Lung microvascular endothelial cell (primary cell): ENCODE results near the gene ZNF808. TPM values are rescaled to one million over a fixed set of nuclear protein-coding genes. Genes with fewer than 3 reads are reported as not detected.
"Not testable (repeated sequence)": the region's sequence is repeated elsewhere in the genome, so short reads cannot be mapped to it uniquely, and the experiment has no call there.

Experiments used
- DNase-seq, 2 donors: peaks; one replicate each; pipeline versions ENCODE4 v3.0.0 to v3.0.0-alpha.2; 2010; ENCODE audit warnings: low read depth in 2 of 2
- total RNA-seq: library from RNA; depleted of rRNA; stranded (reverse); fragments of >200 nt; gene quantifications from 2 replicates; pipeline ENCODE4 v1.2.1, GENCODE V29; 2014

Gene ZNF808
- 8.1 and 14.5 TPM in 2 replicates for total RNA-seq

GRCh38 chr19:52527134-52527955 lies at the start of gene ZNF808:
TSS of gene ZNF808 (plus strand) at chr19:52527668. CDS start at chr19:52543285, 15,617 bp downstream.
- peak; percentile 92 to 93 for DNase-seq

DNA sequence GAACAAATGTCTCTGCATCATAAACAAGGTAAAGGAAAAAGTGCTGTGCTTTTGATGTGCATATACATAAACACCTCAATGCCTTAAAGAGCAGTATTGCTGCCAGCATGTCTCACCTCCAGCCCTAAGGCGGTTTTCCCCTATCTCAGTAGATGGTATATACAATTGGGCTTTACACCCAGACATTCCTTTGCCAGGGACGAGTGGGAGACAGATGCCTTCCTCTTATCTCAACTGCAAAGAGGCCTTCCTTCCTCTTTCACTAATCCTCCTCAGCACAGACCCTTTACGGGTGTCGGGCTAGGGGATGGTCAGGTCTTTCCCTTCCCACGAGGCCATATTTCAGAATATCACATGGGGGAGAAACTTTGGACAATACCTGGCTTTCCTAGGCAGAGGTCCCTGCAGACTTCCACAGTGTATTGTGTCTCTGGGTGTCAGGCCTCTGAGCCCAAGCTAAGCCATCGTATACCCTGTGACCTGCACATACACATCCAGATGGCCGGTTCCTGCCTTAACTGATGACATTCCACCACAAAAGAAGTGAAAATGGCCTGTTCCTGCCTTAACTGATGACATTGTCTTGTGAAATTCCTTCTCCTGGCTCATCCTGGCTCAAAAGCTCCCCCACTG lies 43.2 kb upstream of the ZNF808 start:
- DNase-seq, result not testable (repeated sequence)

DNA sequence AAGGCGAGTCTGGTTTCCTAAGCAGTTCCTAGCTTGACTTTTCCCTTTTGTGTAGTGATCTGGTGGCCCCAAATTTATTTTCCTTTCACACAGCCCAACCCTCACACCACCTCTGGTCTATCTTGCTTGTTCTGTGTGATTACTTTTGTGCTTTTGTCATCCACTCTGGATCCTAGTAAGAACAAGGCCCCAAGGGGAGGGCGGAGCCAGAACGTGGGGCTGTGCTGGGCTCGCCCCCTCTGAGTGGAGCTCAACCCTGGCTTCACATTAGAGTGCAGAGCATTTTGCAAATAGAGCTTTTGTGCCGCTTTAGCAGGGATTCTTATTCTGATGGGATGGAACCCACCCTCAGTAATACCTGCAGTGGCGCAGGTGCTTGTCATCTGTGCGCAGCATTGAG lies 42.4 kb upstream of the ZNF808 start:
- not testable (repeated sequence) for DNase-seq

GRCh38 chr19:52485561-52486240 lies 41.8 kb upstream of the ZNF808 start:
- not testable (repeated sequence) for DNase-seq

DNA sequence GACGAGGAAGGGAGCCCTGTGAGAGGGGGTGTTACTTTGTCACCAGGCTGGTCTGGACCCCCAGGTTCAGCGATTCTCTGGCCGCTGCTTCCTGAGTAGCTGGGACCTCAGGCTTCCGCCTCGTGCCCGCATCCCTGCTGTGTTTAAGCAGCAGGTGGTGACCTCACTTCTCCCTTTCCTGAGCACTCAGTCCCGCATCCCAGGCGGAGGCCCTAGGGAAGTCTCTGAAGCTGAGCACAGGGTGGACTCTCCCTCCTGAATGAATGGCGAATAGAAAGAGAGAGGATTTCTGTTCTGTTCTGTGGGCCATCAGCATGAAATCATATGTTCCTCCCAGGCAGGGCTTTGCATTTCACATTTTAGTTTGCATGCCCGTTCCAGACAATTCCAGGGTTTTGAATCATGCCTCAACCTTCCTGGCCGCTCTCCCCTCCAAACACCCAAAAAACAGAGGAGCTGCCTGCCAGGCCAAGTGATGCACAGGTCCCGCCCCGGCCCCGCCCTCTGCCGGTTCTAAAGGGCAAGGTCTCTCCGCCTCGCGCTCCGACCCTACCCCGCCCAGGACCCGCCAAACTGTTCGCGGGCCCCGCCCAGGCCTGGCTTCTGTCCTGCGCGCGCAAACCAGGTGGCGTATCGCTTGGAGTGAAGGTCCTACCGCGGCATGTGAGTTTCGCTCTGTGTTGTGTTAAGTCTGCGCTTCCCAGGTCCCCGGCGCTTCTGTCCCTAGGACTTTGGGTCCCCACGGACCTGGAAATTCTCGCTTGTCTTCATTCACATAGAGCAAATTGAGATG lies 35.1 kb upstream of the ZNF808 start:
- DNase-seq, result no peak

GRCh38 chr19:52492994-52493470 lies 34.4 kb upstream of the ZNF808 start:
- peak in 1 of 2 donors; percentile 22 for DNase-seq

- peak in 1 of 2 donors; percentile 48 for DNase-seq
Measured at GRCh38 chr19:52494518-52494917, 33.0 kb upstream of the ZNF808 start.

DNA sequence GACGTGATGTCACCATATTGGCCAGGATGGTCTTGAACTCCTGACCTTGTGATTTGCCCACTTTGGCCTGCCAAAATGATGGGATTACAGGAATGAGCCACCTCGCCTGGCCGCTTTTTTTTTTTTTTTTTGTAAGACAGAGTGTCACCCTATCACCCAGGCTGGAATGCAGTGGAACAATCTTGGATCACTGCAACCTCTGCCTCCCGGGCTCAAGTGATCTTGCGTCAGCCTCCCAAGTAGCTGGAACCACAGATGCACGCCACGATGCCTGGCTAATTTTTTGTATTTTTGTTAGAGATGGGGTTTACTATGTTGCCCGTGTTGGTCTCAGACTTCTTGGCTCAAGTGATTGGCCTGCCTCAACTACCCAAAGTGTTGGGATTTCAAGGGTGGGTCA lies 28.9 kb upstream of the ZNF808 start:
- no peak for DNase-seq

DNA sequence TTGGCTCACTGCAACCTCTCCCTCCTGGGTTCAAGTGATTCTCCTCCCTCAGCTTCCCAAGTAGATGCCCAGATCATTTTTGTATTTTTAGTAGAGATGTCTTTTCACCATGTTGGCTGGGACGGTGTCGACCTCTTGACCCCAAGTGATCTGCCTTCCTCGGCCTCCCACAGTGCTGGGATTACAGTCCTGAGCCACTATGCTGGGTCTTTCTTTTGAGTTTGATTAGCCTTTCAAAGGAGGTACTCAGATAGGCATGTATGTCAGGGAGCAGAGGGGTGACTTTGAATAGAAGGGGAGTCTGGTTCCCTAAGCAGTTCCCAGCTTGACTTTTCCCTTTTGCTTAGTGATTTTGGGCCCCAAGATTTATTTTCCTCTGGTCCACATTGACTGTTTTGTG lies 27.0 kb upstream of the ZNF808 start:
- DNase-seq, result not testable (repeated sequence)

DNA sequence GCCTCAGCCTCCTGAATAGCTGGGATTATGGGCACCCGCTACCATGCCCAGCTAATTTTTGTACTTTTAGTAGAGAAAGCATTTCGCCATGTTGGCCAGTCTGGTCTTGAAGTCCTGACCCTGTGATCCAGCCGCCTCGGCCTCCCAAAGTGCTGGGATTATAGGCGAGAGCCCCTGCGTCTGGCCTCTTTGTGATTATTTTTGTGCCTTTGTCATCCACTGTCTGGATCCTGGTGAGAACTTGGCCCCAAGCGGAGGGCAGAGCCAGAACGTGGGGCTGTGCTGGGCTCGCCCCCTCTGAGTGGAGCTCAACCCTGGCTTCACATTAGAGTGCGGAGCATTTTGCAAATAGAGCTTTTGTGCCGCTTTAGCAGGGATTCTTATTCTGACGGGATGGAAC lies 26.5 kb upstream of the ZNF808 start:
- not testable (repeated sequence) for DNase-seq

- DNase-seq, result no peak
Measured at GRCh38 chr19:52507266-52507665, 20.2 kb upstream of the ZNF808 start.

- DNase-seq, result no peak
Measured at GRCh38 chr19:52516191-52516590, 11.3 kb upstream of the ZNF808 start.

GRCh38 chr19:52518646-52519045 lies 8.8 kb upstream of the ZNF808 start:
- peak in 1 of 2 donors; percentile 8 for DNase-seq

GRCh38 chr19:52519175-52519574 lies 8.3 kb upstream of the ZNF808 start:
- DNase-seq, result not testable (repeated sequence)

DNA sequence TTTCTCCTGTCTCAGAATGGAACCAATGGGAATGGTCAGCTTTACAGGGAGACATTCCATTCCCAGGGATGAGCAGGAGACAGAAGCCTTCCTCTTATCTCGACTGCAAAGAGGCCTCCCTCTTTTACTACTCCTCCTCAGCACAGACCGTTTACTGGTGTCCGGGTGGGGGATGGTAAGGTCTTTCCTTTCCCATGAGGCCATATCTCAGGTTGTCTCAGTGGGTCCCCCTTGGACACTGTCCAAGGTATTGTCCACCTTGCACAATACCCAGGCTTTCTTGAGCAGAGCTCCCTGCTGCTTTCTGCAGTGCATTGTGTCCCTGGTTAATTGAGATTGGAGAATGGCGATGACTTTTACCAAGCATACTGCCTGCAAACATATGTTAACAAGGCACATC lies 7.5 kb upstream of the ZNF808 start:
- no peak for DNase-seq

DNA sequence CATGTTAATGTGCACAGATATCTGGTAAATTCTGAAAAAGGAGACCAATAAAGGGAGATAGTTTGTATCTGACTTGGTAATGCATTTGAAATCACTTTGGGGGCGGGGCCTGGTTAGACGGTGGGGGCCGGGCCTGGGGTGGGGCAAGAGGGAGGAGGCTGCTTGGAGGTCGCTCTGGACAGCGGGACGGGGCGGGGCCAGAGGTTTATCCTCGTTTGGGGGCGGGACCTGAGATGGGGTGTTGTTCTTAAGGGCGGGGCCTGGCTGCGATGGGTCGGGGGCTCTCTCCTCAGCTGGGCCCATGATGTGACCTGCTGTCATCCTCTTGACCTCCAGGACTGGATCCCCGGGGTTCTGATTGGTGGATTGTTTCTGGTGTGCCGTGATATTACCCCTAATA lies 4.9 kb upstream of the ZNF808 start:
- no peak for DNase-seq

- DNase-seq, result no peak
Measured at GRCh38 chr19:52524086-52524485, 3.4 kb upstream of the ZNF808 start.

DNA sequence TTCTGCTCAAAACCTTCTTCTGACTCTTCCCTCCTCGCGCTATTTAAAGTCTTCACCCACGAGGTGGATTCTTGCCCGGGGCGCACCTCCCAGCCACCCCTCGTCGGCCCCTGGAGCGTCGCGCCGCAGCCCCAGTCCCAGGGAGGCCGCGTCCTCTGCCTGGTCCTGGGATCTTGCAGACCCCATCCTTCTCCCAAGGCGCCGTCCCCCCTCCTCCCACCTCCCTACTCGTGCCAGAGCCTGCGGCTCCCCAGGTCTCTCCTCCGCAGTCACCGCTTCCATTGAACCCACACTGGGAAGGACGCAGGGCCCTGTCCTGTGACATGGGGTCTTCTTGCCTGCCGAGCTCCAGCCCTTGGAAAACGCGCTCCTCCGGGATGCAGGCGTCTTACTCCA lies 486 bp downstream of the ZNF808 start:
- DNase-seq, result peak; percentile 6 to 13

DNA sequence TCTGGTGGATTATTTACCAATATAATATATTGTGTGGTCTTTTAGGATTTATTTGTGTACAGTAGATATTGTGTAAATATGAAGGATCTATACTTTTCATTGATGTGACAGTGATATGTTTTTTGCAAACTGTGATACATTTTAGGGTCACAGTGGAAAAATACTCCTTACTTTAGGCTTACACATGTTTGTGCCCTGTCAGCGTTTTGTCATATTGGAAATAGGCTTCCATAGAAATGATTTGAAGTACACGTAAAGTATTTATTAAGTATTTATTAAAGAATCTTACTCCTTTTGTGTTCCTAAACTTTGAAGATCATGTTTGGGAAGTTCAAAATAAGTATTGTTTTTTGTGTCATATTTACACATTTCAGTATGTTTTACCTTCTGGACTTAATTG lies 5.0 kb downstream of the ZNF808 start:
- no peak for DNase-seq

DNA sequence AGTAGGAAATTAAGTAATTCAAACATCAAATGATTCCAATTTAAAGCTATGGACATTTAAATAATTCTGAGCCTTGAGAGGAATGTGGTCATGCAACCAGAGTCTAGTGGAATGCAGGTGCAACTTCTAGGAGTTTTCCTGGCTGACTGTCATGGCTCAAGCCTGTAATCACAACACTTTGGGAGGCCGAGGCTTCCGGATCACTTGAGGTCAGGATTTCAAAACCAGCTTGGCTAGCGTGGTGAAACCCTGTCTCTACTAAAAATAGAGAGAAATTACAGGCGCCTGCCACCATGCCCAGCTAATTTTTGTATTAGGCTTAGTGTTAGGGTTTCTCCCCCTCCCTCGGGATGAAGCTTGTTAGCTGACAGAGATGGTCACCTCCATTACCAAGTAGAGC lies 6.4 kb downstream of the ZNF808 start:
- DNase-seq, result no peak

DNA sequence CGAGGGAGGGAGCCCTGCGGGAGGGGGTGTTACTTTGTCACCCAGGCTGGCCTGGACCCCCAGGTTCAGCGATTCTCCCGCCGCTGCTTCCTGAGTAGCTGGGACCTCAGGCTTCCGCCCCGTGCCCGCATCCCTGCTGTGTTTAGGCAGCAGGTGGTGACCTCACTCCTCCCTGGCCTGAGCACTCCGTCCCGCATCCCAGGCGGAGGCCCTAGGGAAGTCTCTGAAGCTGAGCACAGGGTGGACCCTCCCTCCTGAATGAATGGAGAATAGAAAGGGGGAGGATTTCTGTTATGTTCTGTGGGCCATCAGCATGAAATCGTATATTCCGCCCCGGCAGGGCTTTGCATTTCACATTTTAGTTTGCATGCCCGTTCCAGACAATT lies 7.9 kb downstream of the ZNF808 start:
- DNase-seq, result not testable (repeated sequence)
